ENCODE data around the gene DHPS.
"Not testable (repeated sequence)": the region's sequence is repeated elsewhere in the genome, so short reads cannot be mapped to it uniquely, and the experiment has no call there.

Gene DHPS

DNA sequence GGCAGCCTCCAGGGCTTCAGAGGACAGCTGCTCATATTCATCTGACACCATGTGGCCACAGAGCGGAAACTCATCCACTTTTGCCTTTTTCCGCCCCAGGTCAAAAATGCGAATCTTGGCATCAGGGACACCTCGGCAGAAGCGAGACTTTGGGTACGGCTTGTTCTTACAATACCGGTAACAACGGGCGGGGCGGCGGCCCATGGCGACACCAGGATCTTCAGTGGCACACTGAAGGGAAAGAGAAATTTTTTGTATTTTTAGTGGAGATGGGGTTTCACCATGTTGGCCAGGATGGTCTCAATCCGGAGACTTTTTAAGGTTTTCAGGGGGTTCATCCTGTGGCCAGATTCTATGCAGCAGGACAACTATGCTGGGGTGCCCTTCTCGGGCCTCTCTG is 38.0 kb downstream of the DHPS start:
- not testable (repeated sequence) for DNase-seq (ENCODE audit: low read depth)

DNA sequence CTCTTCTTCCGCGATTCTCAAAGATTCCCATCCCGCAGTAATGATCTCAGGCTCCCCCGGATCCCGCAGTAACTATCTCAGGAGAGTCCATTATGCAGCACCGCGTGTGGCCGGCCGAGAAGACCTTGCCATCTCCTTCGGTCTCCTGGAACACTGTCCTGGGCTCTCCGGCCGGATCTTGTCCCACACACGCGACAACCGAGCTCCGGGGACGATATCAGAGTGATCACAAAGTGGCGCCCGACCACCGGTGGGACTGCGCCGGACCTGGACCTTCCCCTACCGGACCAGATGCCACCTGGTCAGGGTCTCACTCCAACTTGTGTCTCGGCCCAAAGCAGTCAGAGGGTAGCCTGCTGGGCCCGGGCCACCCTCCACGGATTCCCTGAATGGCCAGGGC is 39.2 kb downstream of the DHPS start:
- no peak for DNase-seq (ENCODE audit: low read depth)

DNA sequence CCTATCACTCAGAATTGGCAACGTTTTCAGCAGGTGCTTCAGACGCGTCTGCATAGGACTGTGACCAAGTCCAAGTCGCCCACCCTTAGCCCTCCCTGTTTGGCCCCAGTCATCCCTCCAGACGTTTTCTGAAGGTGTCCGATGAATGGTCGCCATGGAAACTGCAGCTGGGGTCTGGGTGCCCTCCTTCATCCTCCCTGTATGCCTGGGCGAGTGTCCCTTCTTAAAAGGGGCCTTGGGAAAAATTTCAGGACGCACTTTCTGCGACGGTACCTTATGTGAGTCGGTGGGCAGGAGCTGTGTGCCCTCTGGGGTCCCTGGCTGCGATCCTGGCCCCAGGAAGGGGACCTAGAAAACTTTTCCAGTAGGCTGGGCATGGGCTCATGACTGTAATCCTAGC is 40.2 kb downstream of the DHPS start:
- no peak for DNase-seq (ENCODE audit: low read depth)

DNA sequence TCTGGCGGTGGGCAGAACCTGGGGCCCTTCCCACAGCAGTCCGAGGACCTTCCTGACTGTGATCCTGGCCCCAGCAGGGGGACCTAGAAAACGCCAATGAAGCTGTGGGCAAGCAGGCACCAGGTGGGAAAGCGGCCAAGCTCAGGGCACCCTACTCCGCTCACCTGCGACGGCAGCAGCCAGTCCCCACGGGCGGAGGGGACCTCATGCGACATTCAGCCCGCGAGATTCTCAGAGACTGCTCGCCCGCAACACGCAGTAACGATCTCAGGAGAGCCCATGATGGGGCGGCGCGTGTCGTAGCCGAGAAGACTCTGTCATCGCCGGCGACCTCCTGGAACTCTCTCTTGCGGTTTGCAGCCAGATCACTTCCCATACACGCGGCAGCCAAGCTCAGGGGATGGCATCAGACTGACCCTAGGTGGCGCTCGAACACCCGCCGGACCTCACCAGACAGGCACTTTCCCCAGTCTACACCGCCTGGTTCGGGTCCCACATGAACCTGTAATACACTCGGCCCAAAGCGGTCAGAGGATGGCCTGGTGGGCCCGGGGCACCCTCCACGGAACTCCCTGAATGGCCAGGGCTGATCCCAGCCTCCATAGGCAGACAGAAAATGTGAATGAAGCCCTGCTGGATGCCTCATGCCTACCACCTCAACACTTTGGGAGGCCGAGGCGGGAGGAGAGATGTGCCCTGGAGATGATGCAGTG is 41.6 kb downstream of the DHPS start:
- DNase-seq (ENCODE audit: low read depth): peak; percentile 85

DNA sequence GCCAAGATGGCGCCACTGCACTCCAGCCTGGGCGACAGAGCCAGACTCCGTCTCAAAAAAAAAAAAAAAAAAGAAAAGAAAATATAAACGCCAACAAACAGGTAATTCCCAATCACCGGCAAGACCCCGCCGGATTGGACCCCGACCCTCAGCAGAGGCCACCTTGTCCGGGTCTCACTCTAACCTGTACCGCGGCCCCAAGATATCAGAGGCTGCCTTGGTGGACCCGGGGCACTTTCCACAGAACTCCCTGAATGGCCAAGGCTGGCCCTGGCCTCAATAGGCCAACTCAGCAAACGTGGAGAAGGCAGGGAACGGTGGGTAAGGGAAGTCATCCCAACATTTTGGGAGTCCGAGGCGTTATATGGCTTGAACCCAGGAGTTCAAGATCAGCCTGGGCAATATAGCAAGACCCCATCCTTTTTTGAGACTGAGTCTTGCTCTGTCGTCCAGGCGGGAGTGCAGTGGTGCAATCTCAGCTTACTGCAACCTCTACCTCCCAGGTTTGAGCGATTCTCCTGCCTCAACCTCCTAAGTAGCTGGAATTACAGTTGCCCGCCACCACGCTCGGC is 43.0 kb downstream of the DHPS start:
- no peak for DNase-seq (ENCODE audit: low read depth)

DNA sequence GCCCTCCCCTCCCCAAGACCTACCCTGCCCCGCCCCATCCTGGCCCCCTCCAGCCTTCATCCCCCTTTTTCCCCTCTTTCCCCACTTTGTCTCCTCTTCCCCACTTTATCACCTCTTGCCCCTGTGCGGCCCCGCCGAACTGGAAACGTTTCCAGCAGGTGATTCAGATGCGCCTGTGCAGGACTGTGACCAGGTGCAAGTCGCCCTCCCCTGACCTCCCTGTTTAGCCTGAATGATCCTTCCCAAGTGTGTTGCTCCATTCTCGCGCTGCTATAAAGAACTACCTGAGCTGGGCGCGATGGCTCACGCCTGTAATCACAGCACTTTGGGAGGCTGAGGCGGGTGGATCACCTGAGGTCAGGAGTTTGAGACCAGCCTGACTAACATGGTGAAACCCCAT is 45.0 kb downstream of the DHPS start:
- no peak for DNase-seq (ENCODE audit: low read depth)

DNA sequence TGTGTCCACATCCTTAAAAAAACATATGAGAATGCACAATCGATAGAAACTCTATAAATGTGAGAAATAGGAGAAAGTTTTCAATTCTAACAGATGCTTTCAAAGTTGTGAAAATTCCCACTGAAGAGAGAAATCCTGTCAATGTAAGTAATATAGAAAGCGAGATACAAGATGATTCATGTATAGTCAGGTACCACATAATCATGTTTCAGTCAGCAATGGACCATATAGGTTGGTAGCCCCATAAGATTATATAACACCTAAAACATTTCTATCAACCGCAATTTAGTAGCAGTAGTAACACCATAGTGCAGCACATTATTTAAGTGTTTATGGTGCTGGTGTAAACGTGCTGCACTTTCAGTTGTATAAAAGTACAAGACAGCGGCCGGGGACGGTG is 52.5 kb downstream of the DHPS start:
- no peak for DNase-seq (ENCODE audit: low read depth)

DNA sequence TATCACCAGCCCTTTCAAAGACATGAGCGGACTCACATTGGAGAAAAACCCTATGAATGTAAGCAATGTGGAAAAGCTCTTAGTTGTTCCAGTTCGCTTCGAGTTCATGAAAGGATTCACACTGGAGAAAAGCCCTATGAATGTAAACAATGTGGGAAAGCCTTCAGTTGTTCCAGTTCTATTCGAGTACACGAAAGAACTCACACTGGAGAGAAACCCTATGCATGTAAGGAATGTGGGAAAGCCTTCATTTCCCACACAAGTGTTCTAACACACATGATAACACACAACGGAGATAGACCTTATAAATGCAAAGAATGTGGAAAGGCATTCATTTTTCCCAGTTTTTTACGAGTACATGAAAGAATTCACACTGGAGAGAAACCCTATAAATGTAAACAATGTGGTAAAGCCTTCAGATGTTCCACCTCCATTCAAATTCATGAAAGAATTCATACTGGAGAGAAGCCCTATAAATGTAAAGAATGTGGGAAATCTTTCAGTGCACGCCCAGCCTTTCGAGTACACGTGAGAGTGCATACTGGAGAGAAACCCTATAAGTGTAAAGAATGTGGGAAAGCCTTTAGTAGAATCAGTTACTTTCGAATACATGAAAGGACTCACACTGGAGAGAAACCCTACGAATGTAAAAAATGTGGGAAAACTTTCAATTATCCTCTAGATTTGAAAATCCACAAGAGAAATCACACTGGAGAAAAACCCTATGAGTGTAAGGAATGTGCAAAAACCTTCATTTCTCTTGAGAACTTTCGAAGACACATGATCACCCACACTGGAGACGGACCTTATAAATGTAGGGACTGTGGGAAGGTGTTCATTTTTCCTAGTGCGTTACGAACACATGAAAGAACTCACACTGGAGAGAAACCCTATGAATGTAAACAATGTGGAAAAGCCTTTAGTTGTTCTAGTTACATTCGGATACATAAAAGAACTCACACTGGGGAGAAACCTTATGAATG is 53.3 kb downstream of the DHPS start:
- DNase-seq (ENCODE audit: low read depth): no peak

DNA sequence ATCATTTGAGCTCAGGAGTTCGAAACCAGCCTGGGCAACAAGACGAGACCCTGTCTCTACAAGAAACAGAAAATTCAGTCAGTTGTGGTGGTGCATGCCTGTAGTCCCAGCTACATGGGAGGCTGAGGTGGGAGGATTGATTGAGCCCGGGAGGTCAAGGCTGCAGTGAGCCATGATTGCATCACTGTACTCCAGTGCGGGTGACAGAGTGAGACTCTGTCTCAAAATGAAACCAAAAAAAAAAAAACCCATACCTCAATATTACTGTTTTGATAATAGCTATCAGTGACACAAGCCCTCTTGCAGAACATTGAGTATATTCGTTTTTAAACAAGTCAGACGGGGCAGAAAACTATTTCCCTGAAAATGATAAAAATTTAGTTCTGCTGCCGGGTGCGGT is 54.7 kb downstream of the DHPS start:
- DNase-seq (ENCODE audit: low read depth): no peak

All from ELR (cell line).